GM13976 (cell line): ENCODE data around the gene CIRBP.

ENCODE experiments used
- DNase-seq: peaks from one replicate; pipeline ENCODE4 v3.0.0; 2012; ENCODE audit warnings: low spot score
- CTCF ChIP-seq: IDR thresholded peaks from 2 replicates; pipeline ENCODE4 v1.5.1; 2012; ENCODE audit warnings: borderline replicate concordance, mild to moderate bottlenecking; ENCODE audit not compliant: insufficient read depth; ENCODE audit errors: extremely low read depth, missing control alignments, control extremely low read depth
- in situ Hi-C: fragments of 300-500 bp; cut with MboI; formaldehyde crosslinking; loops from one replicate; pipeline ENCODE4 v1.12.0; 2022; ENCODE audit warnings: low sequenced_read_pairs, mixed read lengths, inconsistent platforms; ENCODE audit not compliant: unreplicated experiment

The CIRBP gene

GRCh38 chr19:1239796-1240737, 29.1 kb upstream of the CIRBP start:
- peak; percentile 76 for TF ChIP-seq CTCF
- peak; percentile 99 for DNase-seq
- in situ Hi-C loops, result no loop called here

- no peak for TF ChIP-seq CTCF
- in situ Hi-C loops, result no loop called here
- no peak for DNase-seq
Measured at GRCh38 chr19:1240925-1241324, 28.2 kb upstream of the CIRBP start.

GRCh38 chr19:1241417-1242095, 27.6 kb upstream of the CIRBP start, which contains the start of gene ATP5F1D:
TSS of gene ATP5F1D (plus strand) at chr19:1241751. CDS start at chr19:1241851, 100 bp downstream.
- TF ChIP-seq CTCF, result no peak
- DNase-seq, result peak; percentile 96
- in situ Hi-C loops, result no loop called here

- peak; percentile 89 for DNase-seq
- in situ Hi-C loops, result no loop called here
- peak; percentile 93 for TF ChIP-seq CTCF
Measured at GRCh38 chr19:1243768-1244692, 25.1 kb upstream of the CIRBP start.

GRCh38 chr19:1244693-1245451, 24.3 kb upstream of the CIRBP start:
- in situ Hi-C loops, result no loop called here
- no peak for TF ChIP-seq CTCF
- DNase-seq, result no peak
